KMS-11 (cell line): ENCODE data around the gene CRISPLD2.

Experiments used
- H2AFZ ChIP-seq: fragments of 200-600 bp; sonication (generic); 2 replicates; pipeline ENCODE4 v1.6.1; 2016; ENCODE audit warnings: antibody characterized with exemption, mixed run types, low read depth
- H3K27ac ChIP-seq: fragments of 200-600 bp; sonication (generic); 2 replicates; pipeline ENCODE4 v1.6.1; 2016; ENCODE audit warnings: mild to moderate bottlenecking, mixed run types
- H3K27me3 ChIP-seq: fragments of 200-600 bp; sonication (generic); 2 replicates; pipeline ENCODE4 v1.6.1; 2017; ENCODE audit warnings: mild to moderate bottlenecking, low read depth, mixed run types, moderate library complexity; ENCODE audit not compliant: insufficient read depth
- H3K36me3 ChIP-seq: fragments of 200-600 bp; sonication (generic); 2 replicates; pipeline ENCODE4 v1.6.1; 2017; ENCODE audit warnings: mild to moderate bottlenecking, mixed run types; ENCODE audit not compliant: insufficient read depth
- H3K4me1 ChIP-seq: fragments of 200-600 bp; sonication (generic); 2 replicates; pipeline ENCODE4 v1.6.1; 2016; ENCODE audit warnings: mild to moderate bottlenecking, low read depth, mixed run types; ENCODE audit not compliant: poor library complexity, severe bottlenecking
- H3K4me2 ChIP-seq: fragments of 200-600 bp; sonication (generic); 2 replicates; pipeline ENCODE4 v1.7.0; 2016; ENCODE audit warnings: mild to moderate bottlenecking, mixed run types
- H3K4me3 ChIP-seq: fragments of 200-600 bp; sonication (generic); IDR thresholded peaks from 2 replicates; pipeline ENCODE4 v1.6.1; 2017; ENCODE audit warnings: low read depth, low read length, mixed read lengths; ENCODE audit not compliant: insufficient read depth
- H3K79me2 ChIP-seq: fragments of 200-600 bp; sonication (generic); 2 replicates; pipeline ENCODE4 v1.6.1; 2016; ENCODE audit warnings: low read depth, mixed run types; ENCODE audit not compliant: insufficient read depth
- H3K9ac ChIP-seq: fragments of 200-600 bp; sonication (generic); 2 replicates; pipeline ENCODE4 v1.6.1; 2016; ENCODE audit warnings: mild to moderate bottlenecking, mixed run types
- H4K20me1 ChIP-seq: fragments of 200-600 bp; sonication (generic); 2 replicates; pipeline ENCODE4 v1.6.1; 2016; ENCODE audit warnings: mild to moderate bottlenecking, mixed run types; ENCODE audit not compliant: insufficient read depth
- TF ChIP-seq, protein P1 (sequence below): fragments of 200-600 bp; sonication (generic); conservative IDR thresholded peaks from 2 replicates; pipeline ENCODE4 v1.6.1; 2017; ENCODE audit warnings: low read depth, mild to moderate bottlenecking, antibody characterized with exemption, low read length, moderate library complexity, mixed read lengths

The CRISPLD2 gene

DNA sequence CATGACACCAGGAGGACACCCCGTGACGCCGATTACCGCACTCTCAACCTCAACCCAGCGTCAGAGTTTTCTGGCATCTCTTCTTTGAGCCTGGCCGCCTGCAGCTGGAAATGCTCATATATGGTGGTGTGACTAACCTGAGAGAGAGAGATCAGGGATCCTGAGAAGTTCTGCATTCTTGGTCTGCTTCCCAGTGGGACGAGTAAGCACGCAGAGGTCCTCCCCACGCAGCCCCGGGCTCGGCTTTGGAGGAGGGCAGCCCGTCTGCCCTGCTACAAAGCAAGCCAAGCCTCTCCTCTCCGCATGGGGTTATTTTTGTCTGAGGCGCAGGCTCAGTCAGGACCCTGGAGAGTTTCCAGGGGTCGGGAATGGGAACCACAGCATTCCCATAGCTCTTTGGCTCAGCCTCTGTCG, 16.5 kb downstream of the CRISPLD2 start:
- Histone ChIP-seq H3K36me3 (no peaks in the 10 kb centered on the region), H3K4me2 (no peak overlapping the region), H3K27me3 (peaks cover 95% of the 10 kb centered on the region), H2AFZ (no peak overlapping the region), H3K27ac (no peak overlapping the region), H3K4me3 (no peak overlapping the region), H3K4me1 (no peaks in the 10 kb centered on the region), H3K9ac (no peak overlapping the region), H3K79me2 (no peaks in the 10 kb centered on the region), H4K20me1 (no peaks in the 10 kb centered on the region)
- TF ChIP-seq, protein P1, sequence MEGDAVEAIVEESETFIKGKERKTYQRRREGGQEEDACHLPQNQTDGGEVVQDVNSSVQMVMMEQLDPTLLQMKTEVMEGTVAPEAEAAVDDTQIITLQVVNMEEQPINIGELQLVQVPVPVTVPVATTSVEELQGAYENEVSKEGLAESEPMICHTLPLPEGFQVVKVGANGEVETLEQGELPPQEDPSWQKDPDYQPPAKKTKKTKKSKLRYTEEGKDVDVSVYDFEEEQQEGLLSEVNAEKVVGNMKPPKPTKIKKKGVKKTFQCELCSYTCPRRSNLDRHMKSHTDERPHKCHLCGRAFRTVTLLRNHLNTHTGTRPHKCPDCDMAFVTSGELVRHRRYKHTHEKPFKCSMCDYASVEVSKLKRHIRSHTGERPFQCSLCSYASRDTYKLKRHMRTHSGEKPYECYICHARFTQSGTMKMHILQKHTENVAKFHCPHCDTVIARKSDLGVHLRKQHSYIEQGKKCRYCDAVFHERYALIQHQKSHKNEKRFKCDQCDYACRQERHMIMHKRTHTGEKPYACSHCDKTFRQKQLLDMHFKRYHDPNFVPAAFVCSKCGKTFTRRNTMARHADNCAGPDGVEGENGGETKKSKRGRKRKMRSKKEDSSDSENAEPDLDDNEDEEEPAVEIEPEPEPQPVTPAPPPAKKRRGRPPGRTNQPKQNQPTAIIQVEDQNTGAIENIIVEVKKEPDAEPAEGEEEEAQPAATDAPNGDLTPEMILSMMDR: no peak

DNA sequence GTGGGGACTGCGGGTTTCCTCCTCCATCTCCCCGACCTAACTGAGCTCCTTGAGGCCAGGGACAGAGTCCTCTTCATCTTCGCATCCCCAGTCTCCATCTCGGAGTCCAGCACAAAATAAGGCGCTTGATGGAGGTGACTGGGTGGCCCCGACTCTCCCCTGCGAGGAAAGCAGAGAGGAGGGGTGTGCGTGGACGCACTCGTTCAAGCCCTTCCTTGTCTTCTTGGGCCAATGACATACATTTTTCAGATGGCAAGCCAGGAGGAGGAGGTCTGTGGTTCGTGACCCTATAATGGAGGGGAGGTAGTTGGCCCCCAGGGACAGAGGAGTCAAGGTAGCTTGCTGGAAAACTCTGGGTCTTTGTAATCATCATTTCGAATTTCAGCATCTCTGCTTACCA, 17.2 kb downstream of the CRISPLD2 start:
- Histone ChIP-seq H3K4me2 (no peak overlapping the region), H3K36me3 (no peaks in the 10 kb centered on the region), H3K4me1 (no peaks in the 10 kb centered on the region), H3K27ac (no peak overlapping the region), H2AFZ (no peak overlapping the region), H3K9ac (no peak overlapping the region), H4K20me1 (no peaks in the 10 kb centered on the region), H3K4me3 (no peak overlapping the region), H3K79me2 (no peaks in the 10 kb centered on the region), H3K27me3 (peaks cover 94% of the 10 kb centered on the region)
- TF ChIP-seq, protein P1: no peak

DNA sequence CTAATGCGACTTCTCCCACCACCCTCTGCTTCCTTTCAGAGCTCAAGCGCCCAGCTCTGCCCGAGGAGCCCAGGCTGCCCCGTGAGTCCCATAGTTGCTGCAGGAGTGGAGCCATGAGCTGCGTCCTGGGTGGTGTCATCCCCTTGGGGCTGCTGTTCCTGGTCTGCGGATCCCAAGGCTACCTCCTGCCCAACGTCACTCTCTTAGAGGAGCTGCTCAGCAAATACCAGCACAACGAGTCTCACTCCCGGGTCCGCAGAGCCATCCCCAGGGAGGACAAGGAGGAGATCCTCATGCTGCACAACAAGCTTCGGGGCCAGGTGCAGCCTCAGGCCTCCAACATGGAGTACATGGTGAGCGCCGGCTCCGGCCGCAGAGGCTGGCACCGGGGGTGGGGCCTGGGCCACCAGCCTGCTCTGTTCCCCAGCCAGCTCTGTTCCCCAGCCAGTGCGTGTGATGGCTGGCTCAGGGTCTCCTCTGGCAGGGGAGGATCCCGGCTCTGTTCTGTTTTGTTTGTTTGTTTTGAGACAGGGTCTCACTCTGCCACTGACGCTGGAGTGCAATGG, 18.7 kb downstream of the CRISPLD2 start:
- no peaks in the 10 kb centered on the region for H4K20me1 ChIP-seq
- no peak overlapping the region for H3K4me3 ChIP-seq
- H3K4me1 ChIP-seq: no peaks in the 10 kb centered on the region
- H3K79me2 ChIP-seq: no peaks in the 10 kb centered on the region
- H3K27me3 ChIP-seq: peaks cover 92% of the 10 kb centered on the region
- no peak overlapping the region for H2AFZ ChIP-seq
- TF ChIP-seq, protein P1: no peak
- no peak overlapping the region for H3K4me2 ChIP-seq
- no peak overlapping the region for H3K27ac ChIP-seq
- H3K9ac ChIP-seq: no peak overlapping the region
- H3K36me3 ChIP-seq: no peaks in the 10 kb centered on the region

DNA sequence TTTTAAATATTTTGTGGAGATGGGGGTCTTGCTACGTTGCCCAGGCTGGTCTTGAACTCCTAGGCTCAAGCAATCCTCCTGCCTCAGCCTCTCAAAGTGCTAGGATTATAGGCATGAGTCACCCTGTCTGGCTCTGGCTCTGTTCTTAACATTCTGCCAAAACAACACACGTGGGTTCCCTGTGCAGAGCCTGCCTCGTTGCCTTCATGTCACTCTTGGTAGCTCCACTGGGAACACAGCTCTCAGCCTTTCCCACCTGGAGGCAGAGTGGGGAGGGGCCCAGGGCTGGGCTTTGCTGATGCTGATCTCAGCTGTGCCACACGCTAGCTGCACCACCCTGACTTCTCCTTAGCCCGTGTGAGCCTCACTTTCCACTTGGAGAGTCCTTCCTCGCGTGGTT, 19.3 kb downstream of the CRISPLD2 start:
- Histone ChIP-seq H3K27ac (no peak overlapping the region), H3K36me3 (no peaks in the 10 kb centered on the region), H3K4me1 (no peaks in the 10 kb centered on the region), H3K27me3 (peaks cover 92% of the 10 kb centered on the region), H2AFZ (no peak overlapping the region), H3K9ac (no peak overlapping the region), H3K4me2 (no peak overlapping the region), H3K4me3 (no peak overlapping the region), H3K79me2 (no peaks in the 10 kb centered on the region), H4K20me1 (no peaks in the 10 kb centered on the region)
- TF ChIP-seq, protein P1: no peak
